ENCODE measurements around the gene NGEF. TPM values are rescaled to one million over a fixed set of nuclear protein-coding genes. Genes with fewer than 3 reads are reported as not detected.

The NGEF gene
- total and polyA plus RNA-seq, 9 of the 15 experiments (the other 6 are each of a cell fraction or from before 2014, with no cell fraction given) = 0.07 to 0.17 (median 0.09) TPM; not detected in 6

GRCh38 chr2:233044974-233045605, 32.0 kb upstream of the NGEF start:
- H3K79me2 ChIP-seq (ENCODE audit: control insufficient read depth, insufficient read depth, low read length) = no peaks in the 10 kb centered on the region
- no peaks in the 10 kb centered on the region for H3K9me3 ChIP-seq (replicated peaks; ENCODE audit: control insufficient read depth, insufficient read depth, low read depth, low read length)
- H3K27me3 ChIP-seq (ENCODE audit: control insufficient read depth in 2 of 2, insufficient read depth in 2 of 2, low read length in 2 of 2) = peaks cover 0 to 56% of the 10 kb centered on the region in 2 experiments; a peak in 3 of 5 replicates
- no peaks in the 10 kb centered on the region for H4K20me1 ChIP-seq (replicated peaks; ENCODE audit: control insufficient read depth, insufficient read depth, low read length)
- POLR2A ChIA-PET = interaction anchor here (0.8 kb wide), 1 partner anchor 16 kb away, joined by 3 read pairs; no protein-coding TSS in a partner anchor
- DNase-seq (ENCODE audit: extremely low read depth in 1 of 4, low spot score in 3 of 4) = no peak
- intact Hi-C loops (cut with micrococcal nuclease) (loop anchor here (10.0 kb wide), 1 partner anchor 210 kb away; the partner anchor contains the start of gene ATG16L1), in situ Hi-C loops (cut with MboI) (no loop called here)
- TF ChIP-seq ZNF785 (CRISPR knock-in tag; IDR thresholded peaks at IDR 0.05) (no peak), HMG20B (CRISPR knock-in tag; IDR thresholded peaks at IDR 0.05) (no peak), ESRRA (IDR thresholded peaks at IDR 0.05; ENCODE audit: borderline replicate concordance, low read depth) (no peak), ZNF444 (CRISPR knock-in tag; IDR thresholded peaks at IDR 0.05) (no peak), NUFIP1 (IDR thresholded peaks at IDR 0.05; ENCODE audit: partially characterized antibody) (no peak)
- no peak for ATAC-seq
- no peak for FAIRE-seq
- 19% methylated on average over 9 of the region's 9 CpGs for WGBS (ENCODE audit: insufficient coverage, low coverage, missing lambda C conversion rate)
- H3K9ac ChIP-seq (ENCODE audit: insufficient read depth in 1 of 2, low read depth in 2 of 2, low read length in 2 of 2) = no peak overlapping the region
- no peaks in the 10 kb centered on the region for H3K9me1 ChIP-seq (ENCODE audit: control insufficient read depth, insufficient read depth, low read length)
- H3K36me3 ChIP-seq (ENCODE audit: control insufficient read depth, insufficient read depth, low read length) = no peaks in the 10 kb centered on the region
- H3K4me1 ChIP-seq (replicated peaks in 1 of 2; ENCODE audit: control insufficient read depth in 2 of 2, insufficient read depth in 2 of 2, low read length in 2 of 2) = no peaks in the 10 kb centered on the region; a peak in 1 of 5 replicates
- no peak overlapping the region for H3K4me2 ChIP-seq (ENCODE audit: insufficient read depth, low read length)
- H2AFZ ChIP-seq (ENCODE audit: low read depth, low read length) = no peak overlapping the region
- BruUV-seq (replicated peaks) = no TSS peak
- H3K4me3 ChIP-seq = no peak overlapping the region
- H3K27ac ChIP-seq (ENCODE audit: extremely low read depth, low read depth, low read length) = no peak overlapping the region
- CTCF ChIA-PET (ENCODE audit: low intra/inter-chr PET ratio) = interaction anchor here (0.6 kb wide), 1 partner anchor 406 kb away, joined by 5 read pairs; no protein-coding TSS in a partner anchor

- Histone ChIP-seq H2AFZ (ENCODE audit: low read depth, low read length) (no peak overlapping the region), H3K4me3 (no peak overlapping the region), H3K27ac (ENCODE audit: extremely low read depth, low read depth, low read length) (no peak overlapping the region), H3K4me1 (replicated peaks in 1 of 2; ENCODE audit: control insufficient read depth in 2 of 2, insufficient read depth in 2 of 2, low read length in 2 of 2) (no peaks in the 10 kb centered on the region; a peak in 1 of 5 replicates), H4K20me1 (replicated peaks; ENCODE audit: control insufficient read depth, insufficient read depth, low read length) (no peaks in the 10 kb centered on the region), H3K79me2 (ENCODE audit: control insufficient read depth, insufficient read depth, low read length) (no peaks in the 10 kb centered on the region), H3K4me2 (ENCODE audit: insufficient read depth, low read length) (no peak overlapping the region), H3K9me1 (ENCODE audit: control insufficient read depth, insufficient read depth, low read length) (no peaks in the 10 kb centered on the region), H3K36me3 (ENCODE audit: control insufficient read depth, insufficient read depth, low read length) (no peaks in the 10 kb centered on the region), H3K27me3 (ENCODE audit: control insufficient read depth in 2 of 2, insufficient read depth in 2 of 2, low read length in 2 of 2) (peaks cover 0 to 53% of the 10 kb centered on the region in 2 experiments; a peak in 3 of 5 replicates), H3K9me3 (replicated peaks; ENCODE audit: control insufficient read depth, insufficient read depth, low read depth, low read length) (no peaks in the 10 kb centered on the region), H3K9ac (ENCODE audit: insufficient read depth in 1 of 2, low read depth in 2 of 2, low read length in 2 of 2) (no peak overlapping the region; a peak in 1 of 4 replicates)
- ChIA-PET CTCF (ENCODE audit: low intra/inter-chr PET ratio) (no interaction called here), POLR2A (interaction anchor here (0.6 kb wide), 1 partner anchor 226 kb away, joined by 3 read pairs; no protein-coding TSS in a partner anchor)
- in situ Hi-C loops (cut with MboI) (no loop called here), intact Hi-C loops (cut with micrococcal nuclease) (loop anchor here (10.0 kb wide), 1 partner anchor 212 kb away; the partner anchor contains the start of gene ATG16L1)
- FAIRE-seq (no peak), DNase-seq (ENCODE audit: extremely low read depth in 1 of 4, low spot score in 3 of 4) (no peak), ATAC-seq (no peak)
- 2% methylated on average over 7 of the region's 9 CpGs for WGBS (ENCODE audit: insufficient coverage, low coverage, missing lambda C conversion rate)
- no peak for TF ChIP-seq ZNF124 (CRISPR knock-in tag; IDR thresholded peaks at IDR 0.05)
- no TSS peak for BruUV-seq (replicated peaks)
These were observed 29.5 kb upstream of the NGEF start for GRCh38 chr2:233042549-233042948.

Measured in K562 (cell line).